Activated B cell treated with CpG ODN at 0.5 μM for 24 hours (primary cell): ENCODE data around the gene RFC5. TPM values are rescaled to one million over a fixed set of nuclear protein-coding genes. Genes with fewer than 3 reads are reported as not detected.
A peak's percentile ranks its signal among the peaks of the same experiment; 100 is the strongest.

Experiments used
- ATAC-seq: fragments of 200-7000 bp; cut with Tn5 transposase; one replicate; pipeline ENCODE4 v1.10.0; 2021; ENCODE audit warnings: low read depth, mild to moderate bottlenecking, moderate library complexity
- CTCF ChIA-PET: fragments of 350-600 bp; sonication (Branson Sonifier 250); formaldehyde crosslinking; loops from one replicate; lab custom pipeline; 2021; ENCODE audit warnings: antibody characterized with exemption; lab: Charles Lee
- POLR2A ChIA-PET: fragments of 350-600 bp; sonication (Branson Sonifier 250); formaldehyde crosslinking; loops from one replicate; lab custom pipeline; 2021; ENCODE audit warnings: antibody characterized with exemption; lab: Charles Lee
- DNase-seq: peaks from one replicate; pipeline ENCODE4 v3.0.0; 2022
- H3K27ac Mint-ChIP-seq: one replicate; pipeline ENCODE4 v1.8.0; 2020; ENCODE audit warnings: mixed read lengths
- H3K27me3 Mint-ChIP-seq: one replicate; pipeline ENCODE4 v1.8.0; 2021; ENCODE audit warnings: mixed read lengths
- H3K36me3 Mint-ChIP-seq: one replicate; pipeline ENCODE4 v1.8.0; 2021; ENCODE audit warnings: low read depth, mixed read lengths
- H3K4me1 Mint-ChIP-seq: one replicate; pipeline ENCODE4 v1.8.0; 2021; ENCODE audit warnings: mixed read lengths
- H3K4me3 Mint-ChIP-seq: one replicate; pipeline ENCODE4 v1.8.0; 2020; ENCODE audit warnings: mild to moderate bottlenecking, mixed read lengths
- H3K9me3 Mint-ChIP-seq: one replicate; pipeline ENCODE4 v1.8.0; 2020; ENCODE audit warnings: mixed read lengths
- intact Hi-C: fragments of 100-400 bp; cut with micrococcal nuclease; formaldehyde crosslinking; loops from one replicate; pipeline ENCODE4 v1.15.1; 2024
- total RNA-seq: library from RNA; stranded (reverse); gene quantifications from 2 replicates; pipeline ENCODE4 v1.2.3, GENCODE V29; 2022
- TF ChIP-seq, protein P1 (sequence below): fragments of 200-600 bp; IDR thresholded peaks from one replicate; pipeline ENCODE4 v1.8.0; 2022; ENCODE audit warnings: antibody characterized with exemption, mild to moderate bottlenecking

RFC5 gene
- total RNA-seq, 1 donor from 2014 or later = 20.1 TPM

- no peak overlapping the region for H3K27ac Mint-ChIP-seq
- CTCF ChIA-PET = interaction anchor here (1.4 to 1.8 kb wide), 3 partner anchors 9 to 313 kb away, joined by 3 to 4 read pairs (median 4); partner anchors contain the start of gene SUDS3
- H3K36me3 Mint-ChIP-seq = peaks cover 2% of the 10 kb centered on the region
- intact Hi-C loops = loop anchor here (2.0 to 5.0 kb wide), 4 partner anchors 41 to 314 kb away; partner anchors contain the start of genes PEBP1, SUDS3 and VSIG10
- DNase-seq = no peak
- H3K4me1 Mint-ChIP-seq = peaks cover 44% of the 10 kb centered on the region
- TF ChIP-seq, protein P1, sequence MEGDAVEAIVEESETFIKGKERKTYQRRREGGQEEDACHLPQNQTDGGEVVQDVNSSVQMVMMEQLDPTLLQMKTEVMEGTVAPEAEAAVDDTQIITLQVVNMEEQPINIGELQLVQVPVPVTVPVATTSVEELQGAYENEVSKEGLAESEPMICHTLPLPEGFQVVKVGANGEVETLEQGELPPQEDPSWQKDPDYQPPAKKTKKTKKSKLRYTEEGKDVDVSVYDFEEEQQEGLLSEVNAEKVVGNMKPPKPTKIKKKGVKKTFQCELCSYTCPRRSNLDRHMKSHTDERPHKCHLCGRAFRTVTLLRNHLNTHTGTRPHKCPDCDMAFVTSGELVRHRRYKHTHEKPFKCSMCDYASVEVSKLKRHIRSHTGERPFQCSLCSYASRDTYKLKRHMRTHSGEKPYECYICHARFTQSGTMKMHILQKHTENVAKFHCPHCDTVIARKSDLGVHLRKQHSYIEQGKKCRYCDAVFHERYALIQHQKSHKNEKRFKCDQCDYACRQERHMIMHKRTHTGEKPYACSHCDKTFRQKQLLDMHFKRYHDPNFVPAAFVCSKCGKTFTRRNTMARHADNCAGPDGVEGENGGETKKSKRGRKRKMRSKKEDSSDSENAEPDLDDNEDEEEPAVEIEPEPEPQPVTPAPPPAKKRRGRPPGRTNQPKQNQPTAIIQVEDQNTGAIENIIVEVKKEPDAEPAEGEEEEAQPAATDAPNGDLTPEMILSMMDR = no peak
- no peaks in the 10 kb centered on the region for H3K9me3 Mint-ChIP-seq
- peak overlapping the region; percentile 60 for H3K4me3 Mint-ChIP-seq
- H3K27me3 Mint-ChIP-seq = peaks cover 10% of the 10 kb centered on the region
- no peak for ATAC-seq
- POLR2A ChIA-PET = no interaction called here
Measured at GRCh38 chr12:118063576-118064391, 47.3 kb downstream of the RFC5 start.

- ChIA-PET POLR2A (interaction anchor here (0.8 to 0.9 kb wide), 2 partner anchors 48 to 155 kb away, joined by 4 to 12 read pairs; partner anchors contain the start of gene RFC5), CTCF (interaction anchor here (1.1 to 2.4 kb wide), 5 partner anchors 8 to 312 kb away, joined by 3 to 8 read pairs (median 4); partner anchors contain the start of gene SUDS3)
- H3K4me3 Mint-ChIP-seq = peak overlapping the region; percentile 67
- intact Hi-C loops = loop anchor here (2.0 to 5.0 kb wide), 3 partner anchors 58 to 313 kb away; partner anchors contain the start of genes PEBP1 and SUDS3
- peaks cover 2% of the 10 kb centered on the region for H3K36me3 Mint-ChIP-seq
- DNase-seq = no peak
- H3K4me1 Mint-ChIP-seq = peaks cover 40% of the 10 kb centered on the region
- no peak overlapping the region for H3K27ac Mint-ChIP-seq
- TF ChIP-seq, protein P1 = no peak
- peaks cover 10% of the 10 kb centered on the region for H3K27me3 Mint-ChIP-seq
- ATAC-seq = peak; percentile 28
- no peaks in the 10 kb centered on the region for H3K9me3 Mint-ChIP-seq
Measured at GRCh38 chr12:118064608-118065007, 48.1 kb downstream of the RFC5 start.

GRCh38 chr12:118065380-118065779 is 48.9 kb downstream of the RFC5 start:
- Mint-ChIP-seq H3K27me3 (peaks cover 10% of the 10 kb centered on the region), H3K36me3 (peaks cover 2% of the 10 kb centered on the region), H3K9me3 (no peaks in the 10 kb centered on the region), H3K27ac (no peak overlapping the region), H3K4me1 (peaks cover 32% of the 10 kb centered on the region), H3K4me3 (peak overlapping the region; percentile 13)
- DNase-seq = no peak
- TF ChIP-seq, protein P1 = no peak
- ChIA-PET CTCF (interaction anchor here (1.1 to 2.4 kb wide), 5 partner anchors 9 to 100 kb away, joined by 4 to 8 read pairs (median 4); no protein-coding TSS in a partner anchor), POLR2A (interaction anchor here (0.5 to 0.9 kb wide), 3 partner anchors 47 to 154 kb away, joined by 4 to 12 read pairs (median 4); partner anchors contain the start of gene RFC5)
- intact Hi-C loops = loop anchor here (2.0 kb wide), 1 partner anchor 71 kb away; the partner anchor contains the start of gene PEBP1
- no peak for ATAC-seq

DNA sequence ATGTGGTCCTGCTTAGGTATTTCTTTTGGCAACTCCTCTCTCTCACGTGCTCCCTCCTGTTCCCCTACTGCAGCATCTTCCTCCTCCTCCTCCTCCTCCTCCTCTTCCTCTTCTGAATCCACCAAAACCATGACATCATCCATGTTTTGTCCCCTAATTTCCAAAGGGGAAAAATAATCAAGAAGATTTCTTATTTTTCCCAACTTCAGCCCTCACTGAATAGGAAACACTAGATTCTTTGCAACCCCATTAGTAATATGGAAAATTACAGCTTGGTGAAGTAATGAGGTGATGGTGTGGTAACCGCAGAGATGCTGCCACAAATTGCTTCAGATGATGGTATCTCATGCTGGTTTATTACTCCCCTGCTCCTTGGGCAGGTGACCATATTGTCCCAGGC is 51.9 kb downstream of the RFC5 start:
- Mint-ChIP-seq H3K27ac (no peak overlapping the region), H3K4me1 (peaks cover 21% of the 10 kb centered on the region), H3K9me3 (no peaks in the 10 kb centered on the region), H3K4me3 (no peak overlapping the region), H3K27me3 (peaks cover 10% of the 10 kb centered on the region), H3K36me3 (no peaks in the 10 kb centered on the region)
- TF ChIP-seq, protein P1 = no peak
- CTCF ChIA-PET = no interaction called here
- DNase-seq (no peak), ATAC-seq (no peak)
- intact Hi-C loops = no loop called here
- POLR2A ChIA-PET = no interaction called here

- H3K4me1 Mint-ChIP-seq = peaks cover 2% of the 10 kb centered on the region
- DNase-seq (no peak), ATAC-seq (no peak)
- H3K27ac Mint-ChIP-seq = no peak overlapping the region
- peaks cover 10% of the 10 kb centered on the region for H3K27me3 Mint-ChIP-seq
- no peaks in the 10 kb centered on the region for H3K9me3 Mint-ChIP-seq
- no peaks in the 10 kb centered on the region for H3K36me3 Mint-ChIP-seq
- no peak overlapping the region for H3K4me3 Mint-ChIP-seq
- intact Hi-C loops = no loop called here
- ChIA-PET CTCF (no interaction called here), POLR2A (no interaction called here)
- TF ChIP-seq, protein P1 = no peak
Measured at GRCh38 chr12:118070650-118071049, 54.1 kb downstream of the RFC5 start.
